ENCODE measurements around the gene TMCO6.

- TF ChIP-seq EZH2 (IDR thresholded peaks at IDR 0.05; ENCODE audit: borderline replicate concordance, insufficient read depth, low read length, poor library complexity, severe bottlenecking): no peak
- TF ChIP-seq CTCF (IDR thresholded peaks at IDR 0.05; ENCODE audit: poor library complexity, severe bottlenecking): no peak
- TF ChIP-seq RAD21 (conservative IDR thresholded peaks at IDR 0.05): no peak
- no peak for TF ChIP-seq REST (IDR thresholded peaks at IDR 0.05; ENCODE audit: borderline replicate concordance)
- no peak for TF ChIP-seq MXI1 (conservative IDR thresholded peaks at IDR 0.05; ENCODE audit: poor library complexity, severe bottlenecking)
- TF ChIP-seq EP300 (conservative IDR thresholded peaks at IDR 0.05; ENCODE audit: poor library complexity, severe bottlenecking): no peak
These were observed 6.2 kb upstream of the TMCO6 start, which contains the start of gene CD14 for GRCh38 chr5:140633021-140633471.

Data from neural cell (in vitro differentiated cells).